Measurements from ENCODE around the gene ACBD6. TPM values are rescaled to one million over a fixed set of nuclear protein-coding genes. Genes with fewer than 3 reads are reported as not detected.
"Not testable (repeated sequence)": the region's sequence is repeated elsewhere in the genome, so short reads cannot be mapped to it uniquely, and the experiment has no call there.

ACBD6 gene
- total and polyA plus RNA-seq, 11 donors, result 18.6 to 35.8 (median 21.8) TPM

DNA sequence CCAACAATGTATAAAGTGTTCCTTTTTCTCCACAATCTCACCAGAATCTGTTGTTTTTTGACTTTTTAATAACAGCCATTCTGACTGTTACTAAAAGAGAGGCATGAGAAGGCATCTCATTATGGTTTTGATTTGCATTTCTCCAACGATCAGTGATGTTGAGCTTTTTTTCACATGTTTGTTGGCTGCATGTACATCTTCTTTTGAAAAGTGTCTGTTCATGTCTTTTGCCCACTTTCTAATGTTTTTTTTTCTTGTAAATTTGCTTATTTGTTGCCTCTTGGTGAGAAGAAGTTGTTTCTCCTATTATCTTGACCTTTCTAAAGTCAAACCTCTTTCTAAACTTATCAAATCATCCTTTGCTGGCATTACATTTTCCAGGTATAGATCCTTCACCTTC lies 80.8 kb downstream of the ACBD6 start:
- intact Hi-C loops (cut with DNase I), result no loop called here
- no peak for ATAC-seq
- WGBS, 4 donors, result 95 to 98% (median 97%) methylated on average over 1 of the region's 1 CpG
- H3K4me3 ChIP-seq, result no peak overlapping the region
- no peaks in the 10 kb centered on the region for H3K4me1 ChIP-seq
- no peak for DNase-seq
- H3K27ac ChIP-seq, result no peak overlapping the region
- peaks cover 0 to 10% (median 0%) of the 10 kb centered on the region in 9 donors for H3K36me3 ChIP-seq
- H3K27me3 ChIP-seq, result no peaks in the 10 kb centered on the region
- H3K9me3 ChIP-seq, result peaks cover 0 to 7% (median 0%) of the 10 kb centered on the region in 12 donors
- TF ChIP-seq POLR2A (IDR thresholded peaks at IDR 0.05), result no peak
- TF ChIP-seq, protein P1, sequence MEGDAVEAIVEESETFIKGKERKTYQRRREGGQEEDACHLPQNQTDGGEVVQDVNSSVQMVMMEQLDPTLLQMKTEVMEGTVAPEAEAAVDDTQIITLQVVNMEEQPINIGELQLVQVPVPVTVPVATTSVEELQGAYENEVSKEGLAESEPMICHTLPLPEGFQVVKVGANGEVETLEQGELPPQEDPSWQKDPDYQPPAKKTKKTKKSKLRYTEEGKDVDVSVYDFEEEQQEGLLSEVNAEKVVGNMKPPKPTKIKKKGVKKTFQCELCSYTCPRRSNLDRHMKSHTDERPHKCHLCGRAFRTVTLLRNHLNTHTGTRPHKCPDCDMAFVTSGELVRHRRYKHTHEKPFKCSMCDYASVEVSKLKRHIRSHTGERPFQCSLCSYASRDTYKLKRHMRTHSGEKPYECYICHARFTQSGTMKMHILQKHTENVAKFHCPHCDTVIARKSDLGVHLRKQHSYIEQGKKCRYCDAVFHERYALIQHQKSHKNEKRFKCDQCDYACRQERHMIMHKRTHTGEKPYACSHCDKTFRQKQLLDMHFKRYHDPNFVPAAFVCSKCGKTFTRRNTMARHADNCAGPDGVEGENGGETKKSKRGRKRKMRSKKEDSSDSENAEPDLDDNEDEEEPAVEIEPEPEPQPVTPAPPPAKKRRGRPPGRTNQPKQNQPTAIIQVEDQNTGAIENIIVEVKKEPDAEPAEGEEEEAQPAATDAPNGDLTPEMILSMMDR (IDR thresholded peaks at IDR 0.05), result no peak

DNA sequence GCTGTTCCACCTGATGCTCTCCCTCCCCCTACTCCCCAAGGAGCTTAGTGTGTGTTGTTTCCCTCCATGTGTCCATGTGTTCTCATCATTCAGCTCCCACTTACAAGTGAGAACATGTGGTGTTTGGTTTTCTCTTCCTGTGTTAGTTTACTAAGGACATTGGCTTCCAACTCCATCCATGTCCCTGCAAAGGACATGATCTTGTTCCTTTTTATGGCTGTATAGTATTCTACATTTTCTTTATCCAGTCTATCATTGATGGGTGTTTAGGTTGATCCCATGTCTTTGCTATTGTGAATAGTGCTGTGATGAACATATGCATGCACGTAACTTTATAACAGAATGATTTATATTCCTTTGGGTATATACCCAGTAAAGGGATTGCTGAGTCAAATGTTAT lies 81.2 kb downstream of the ACBD6 start:
- peaks cover 0 to 10% (median 0%) of the 10 kb centered on the region in 9 donors for H3K36me3 ChIP-seq
- H3K4me1 ChIP-seq; intact Hi-C loops (cut with DNase I); ATAC-seq; DNase-seq; H3K27ac ChIP-seq; H3K9me3 ChIP-seq; H3K4me3 ChIP-seq; H3K27me3 ChIP-seq: not testable (repeated sequence)
- WGBS, 4 donors, result 98 to 100% (median 99%) methylated on average over 1 of the region's 1 CpG

DNA sequence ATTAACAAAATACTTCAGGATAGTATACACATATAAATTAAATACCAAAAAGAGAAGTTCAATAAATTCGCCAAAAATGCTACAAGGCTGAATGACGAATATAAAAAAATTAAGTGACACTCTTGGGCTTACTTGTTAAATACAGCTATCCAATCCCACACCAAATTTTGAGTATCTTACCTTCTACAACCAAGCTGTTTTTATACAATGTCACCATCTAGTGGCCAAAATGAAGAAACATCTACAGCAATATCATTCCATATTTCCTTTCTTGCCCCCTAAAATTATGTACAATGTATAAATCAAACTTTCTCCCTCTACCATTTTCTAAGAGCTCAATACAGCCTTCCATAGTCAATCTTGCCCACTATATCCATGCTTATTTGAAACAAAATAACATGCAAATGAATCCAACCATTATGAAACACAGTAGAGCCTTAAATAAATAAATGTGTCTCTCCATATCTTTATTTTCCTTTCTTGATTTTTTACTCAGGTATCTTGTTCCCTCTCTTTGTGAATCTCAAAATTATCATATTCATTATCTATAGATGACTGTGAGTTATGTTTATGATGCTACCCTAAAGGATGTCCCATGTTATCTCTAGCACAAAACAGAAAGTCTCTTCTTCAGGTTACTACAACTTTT lies 86.3 kb downstream of the ACBD6 start:
- Histone ChIP-seq H3K4me3 (no peak overlapping the region), H3K4me1 (no peaks in the 10 kb centered on the region), H3K36me3 (peaks cover 0 to 28% (median 6%) of the 10 kb centered on the region in 9 donors), H3K27me3 (no peaks in the 10 kb centered on the region), H3K9me3 (peaks cover 0 to 6% (median 0%) of the 10 kb centered on the region in 12 donors), H3K27ac (no peak overlapping the region)
- intact Hi-C loops (cut with DNase I), result loop anchor here in 9 of 10 donors (1.0 to 10.0 kb wide), 6 partner anchors 161 to 231 kb away; no protein-coding TSS in a partner anchor
- WGBS, 4 donors, result 55 to 59% (median 58%) methylated on average over 2 of the region's 2 CpGs
- ATAC-seq, result no peak
- no peak for DNase-seq
- TF ChIP-seq, protein P1 (IDR thresholded peaks at IDR 0.05), result peak; percentile 37 to 66 (median 56)
- no peak for TF ChIP-seq POLR2A (IDR thresholded peaks at IDR 0.05)

DNA sequence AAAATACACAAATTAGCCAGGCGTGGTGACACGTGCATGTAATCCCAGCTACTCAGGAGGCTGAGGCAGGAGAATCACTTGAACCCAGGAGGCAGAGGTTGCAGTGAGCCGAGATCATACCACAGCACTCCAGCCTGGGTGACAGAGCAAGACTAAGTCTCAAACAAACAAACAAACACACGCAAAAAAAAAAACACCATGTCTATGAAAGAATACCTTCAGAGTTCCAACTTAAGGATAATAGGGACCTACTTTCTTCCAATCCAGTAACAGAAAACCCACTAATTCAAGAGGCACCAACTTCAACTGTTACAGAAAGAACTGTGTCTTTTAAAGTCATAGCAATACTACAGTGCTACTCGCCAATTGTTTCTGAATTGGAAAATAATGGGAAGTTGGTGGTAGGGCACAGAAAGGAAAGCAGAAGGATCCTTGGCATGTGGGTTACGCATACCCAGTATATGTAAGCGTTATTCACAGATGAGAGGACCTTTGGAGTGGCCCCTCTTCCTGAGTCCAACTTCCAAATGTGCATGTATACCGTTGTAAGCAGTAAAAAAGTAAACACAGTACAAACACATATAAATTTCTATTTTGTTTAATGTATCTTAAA lies 87.0 kb downstream of the ACBD6 start:
- no peak for DNase-seq
- ATAC-seq, result peak in 1 of 4 donors; percentile 42
- no peaks in the 10 kb centered on the region for H3K4me1 ChIP-seq
- TF ChIP-seq, protein P1 (IDR thresholded peaks at IDR 0.05), result no peak
- no peak for TF ChIP-seq POLR2A (IDR thresholded peaks at IDR 0.05)
- no peak overlapping the region for H3K4me3 ChIP-seq
- H3K9me3 ChIP-seq, result peaks cover 0 to 6% (median 0%) of the 10 kb centered on the region in 12 donors
- peaks cover 0 to 30% (median 9%) of the 10 kb centered on the region in 9 donors for H3K36me3 ChIP-seq
- intact Hi-C loops (cut with DNase I), result loop anchor here in 5 of 10 donors (5.0 to 10.0 kb wide), 4 partner anchors 161 to 231 kb away; no protein-coding TSS in a partner anchor
- H3K27ac ChIP-seq, result no peak overlapping the region
- H3K27me3 ChIP-seq, result no peaks in the 10 kb centered on the region
- WGBS, 4 donors, result 93 to 97% (median 95%) methylated on average over 8 of the region's 8 CpGs
